ENCODE measurements around the gene STK11IP.

The STK11IP gene

GRCh38 chr2:219608399-219608964, 10.8 kb downstream of the STK11IP start:
- Histone ChIP-seq H3K9ac (ENCODE audit: low read depth in 1 of 2, low read length in 2 of 2) (no peak overlapping the region), H3K27ac (ENCODE audit: low read depth, low read length) (no peak overlapping the region), H3K9me3 (ENCODE audit: control insufficient read depth in 1 of 2, low read length in 2 of 2) (no peaks in the 10 kb centered on the region), H3K27me3 (ENCODE audit: control insufficient read depth in 1 of 2, insufficient read depth in 2 of 2, low read length in 2 of 2) (no peaks in the 10 kb centered on the region), H3K36me3 (ENCODE audit: control insufficient read depth in 1 of 2, insufficient read depth in 2 of 2, low read length in 2 of 2) (peaks cover 34 to 48% of the 10 kb centered on the region in 2 donors), H3K4me1 (ENCODE audit: control insufficient read depth in 1 of 2, insufficient read depth in 2 of 2, low read length in 2 of 2) (no peaks in the 10 kb centered on the region), H3K4me3 (ENCODE audit: low read depth in 1 of 2, low read length in 2 of 2) (no peak overlapping the region)

- Histone ChIP-seq H3K27ac (ENCODE audit: low read depth, low read length) (no peak overlapping the region), H3K9ac (ENCODE audit: low read depth in 1 of 2, low read length in 2 of 2) (no peak overlapping the region), H3K27me3 (ENCODE audit: control insufficient read depth in 1 of 2, insufficient read depth in 2 of 2, low read length in 2 of 2) (no peaks in the 10 kb centered on the region), H3K36me3 (ENCODE audit: control insufficient read depth in 1 of 2, insufficient read depth in 2 of 2, low read length in 2 of 2) (peaks cover 34 to 51% of the 10 kb centered on the region in 2 donors), H3K9me3 (ENCODE audit: control insufficient read depth in 1 of 2, low read length in 2 of 2) (no peaks in the 10 kb centered on the region), H3K4me3 (ENCODE audit: low read depth in 1 of 2, low read length in 2 of 2) (no peak overlapping the region), H3K4me1 (ENCODE audit: control insufficient read depth in 1 of 2, insufficient read depth in 2 of 2, low read length in 2 of 2) (no peaks in the 10 kb centered on the region)
Measured at GRCh38 chr2:219609149-219609750, 11.6 kb downstream of the STK11IP start.

DNA sequence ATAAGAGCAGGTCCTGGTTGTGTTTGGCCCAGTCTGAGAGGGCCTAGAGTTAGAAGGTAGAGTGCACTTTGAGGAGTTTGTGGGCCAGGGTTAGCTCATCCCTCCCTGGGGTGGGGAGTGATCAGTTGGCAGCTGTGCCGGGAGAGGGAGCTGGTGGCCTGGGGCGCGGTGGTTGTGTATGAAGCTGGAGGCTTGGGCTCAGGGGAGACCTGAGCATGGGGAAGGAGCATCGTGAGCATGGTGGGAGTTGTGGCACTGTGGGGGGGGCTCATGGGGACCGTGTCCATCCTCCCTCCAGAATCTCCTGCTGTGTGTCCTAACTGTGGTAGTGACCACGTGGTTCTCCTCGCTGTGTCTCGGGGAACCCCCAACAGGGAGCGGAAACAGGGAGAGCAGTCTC, 13.6 kb downstream of the STK11IP start:
- Histone ChIP-seq H3K36me3 (ENCODE audit: control insufficient read depth in 1 of 2, insufficient read depth in 2 of 2, low read length in 2 of 2) (peaks cover 28 to 58% of the 10 kb centered on the region in 2 donors), H3K27ac (ENCODE audit: low read depth, low read length) (no peak overlapping the region), H3K27me3 (ENCODE audit: control insufficient read depth in 1 of 2, insufficient read depth in 2 of 2, low read length in 2 of 2) (no peaks in the 10 kb centered on the region), H3K4me1 (ENCODE audit: control insufficient read depth in 1 of 2, insufficient read depth in 2 of 2, low read length in 2 of 2) (no peaks in the 10 kb centered on the region), H3K9ac (ENCODE audit: low read depth in 1 of 2, low read length in 2 of 2) (no peak overlapping the region), H3K4me3 (ENCODE audit: low read depth in 1 of 2, low read length in 2 of 2) (no peak overlapping the region), H3K9me3 (ENCODE audit: control insufficient read depth in 1 of 2, low read length in 2 of 2) (no peaks in the 10 kb centered on the region)

DNA sequence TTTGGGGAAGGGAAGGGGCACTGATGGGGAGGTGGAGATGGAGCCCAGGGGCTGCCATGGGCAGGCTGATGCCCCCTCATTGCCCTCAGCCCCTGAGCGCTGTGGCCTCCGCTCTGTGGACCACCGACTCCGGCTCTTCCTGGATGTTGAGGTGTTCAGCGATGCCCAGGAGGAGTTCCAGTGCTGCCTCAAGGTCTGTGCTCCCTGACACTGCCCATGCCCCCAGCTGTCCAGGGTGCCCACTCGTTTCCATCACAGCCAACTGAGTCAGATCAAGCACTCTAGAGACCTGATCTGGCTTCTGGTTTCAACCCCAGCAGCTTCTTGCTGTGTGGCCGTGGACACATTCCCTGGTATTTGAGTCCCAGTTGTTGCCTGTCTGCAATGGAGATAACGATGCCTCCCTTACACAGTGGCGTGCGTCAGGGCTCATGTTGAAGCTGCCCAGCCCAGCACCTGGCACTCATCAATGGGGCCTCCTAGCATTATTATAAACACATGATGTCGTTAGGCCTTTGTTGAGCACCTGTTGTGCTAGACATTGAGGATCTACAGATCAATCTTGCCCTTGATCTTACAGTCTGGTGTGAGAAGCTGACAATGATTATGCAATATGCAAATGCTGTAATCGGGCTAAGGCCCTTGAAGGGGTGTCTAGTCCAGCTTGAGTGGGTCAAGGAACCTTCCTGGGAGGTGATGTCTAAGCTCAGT, 14.4 kb downstream of the STK11IP start:
- H3K4me3 ChIP-seq (ENCODE audit: low read depth in 1 of 2, low read length in 2 of 2): no peak overlapping the region
- no peak overlapping the region for H3K9ac ChIP-seq (ENCODE audit: low read depth in 1 of 2, low read length in 2 of 2)
- no peak overlapping the region for H3K27ac ChIP-seq (ENCODE audit: low read depth, low read length)
- no peaks in the 10 kb centered on the region for H3K9me3 ChIP-seq (ENCODE audit: control insufficient read depth in 1 of 2, low read length in 2 of 2)
- H3K4me1 ChIP-seq (ENCODE audit: control insufficient read depth in 1 of 2, insufficient read depth in 2 of 2, low read length in 2 of 2): no peaks in the 10 kb centered on the region
- H3K27me3 ChIP-seq (ENCODE audit: control insufficient read depth in 1 of 2, insufficient read depth in 2 of 2, low read length in 2 of 2): no peaks in the 10 kb centered on the region
- H3K36me3 ChIP-seq (ENCODE audit: control insufficient read depth in 1 of 2, insufficient read depth in 2 of 2, low read length in 2 of 2): peaks cover 23 to 55% of the 10 kb centered on the region in 2 donors

GRCh38 chr2:219612577-219613286, 15.1 kb downstream of the STK11IP start:
- H3K9me3 ChIP-seq (ENCODE audit: control insufficient read depth in 1 of 2, low read length in 2 of 2): no peaks in the 10 kb centered on the region
- H3K36me3 ChIP-seq (ENCODE audit: control insufficient read depth in 1 of 2, insufficient read depth in 2 of 2, low read length in 2 of 2): peaks cover 23 to 52% of the 10 kb centered on the region in 2 donors
- H3K27ac ChIP-seq (ENCODE audit: low read depth, low read length): no peak overlapping the region
- no peak overlapping the region for H3K9ac ChIP-seq (ENCODE audit: low read depth in 1 of 2, low read length in 2 of 2)
- no peaks in the 10 kb centered on the region for H3K27me3 ChIP-seq (ENCODE audit: control insufficient read depth in 1 of 2, insufficient read depth in 2 of 2, low read length in 2 of 2)
- H3K4me1 ChIP-seq (ENCODE audit: control insufficient read depth in 1 of 2, insufficient read depth in 2 of 2, low read length in 2 of 2): no peaks in the 10 kb centered on the region
- no peak overlapping the region for H3K4me3 ChIP-seq (ENCODE audit: low read depth in 1 of 2, low read length in 2 of 2)

GRCh38 chr2:219613461-219614070, 15.9 kb downstream of the STK11IP start:
- Histone ChIP-seq H3K9ac (ENCODE audit: low read depth in 1 of 2, low read length in 2 of 2) (no peak overlapping the region), H3K27me3 (ENCODE audit: control insufficient read depth in 1 of 2, insufficient read depth in 2 of 2, low read length in 2 of 2) (no peaks in the 10 kb centered on the region), H3K4me1 (ENCODE audit: control insufficient read depth in 1 of 2, insufficient read depth in 2 of 2, low read length in 2 of 2) (no peaks in the 10 kb centered on the region), H3K27ac (ENCODE audit: low read depth, low read length) (no peak overlapping the region), H3K4me3 (ENCODE audit: low read depth in 1 of 2, low read length in 2 of 2) (no peak overlapping the region), H3K9me3 (ENCODE audit: control insufficient read depth in 1 of 2, low read length in 2 of 2) (no peaks in the 10 kb centered on the region), H3K36me3 (ENCODE audit: control insufficient read depth in 1 of 2, insufficient read depth in 2 of 2, low read length in 2 of 2) (peaks cover 19 to 48% of the 10 kb centered on the region in 2 donors)

DNA sequence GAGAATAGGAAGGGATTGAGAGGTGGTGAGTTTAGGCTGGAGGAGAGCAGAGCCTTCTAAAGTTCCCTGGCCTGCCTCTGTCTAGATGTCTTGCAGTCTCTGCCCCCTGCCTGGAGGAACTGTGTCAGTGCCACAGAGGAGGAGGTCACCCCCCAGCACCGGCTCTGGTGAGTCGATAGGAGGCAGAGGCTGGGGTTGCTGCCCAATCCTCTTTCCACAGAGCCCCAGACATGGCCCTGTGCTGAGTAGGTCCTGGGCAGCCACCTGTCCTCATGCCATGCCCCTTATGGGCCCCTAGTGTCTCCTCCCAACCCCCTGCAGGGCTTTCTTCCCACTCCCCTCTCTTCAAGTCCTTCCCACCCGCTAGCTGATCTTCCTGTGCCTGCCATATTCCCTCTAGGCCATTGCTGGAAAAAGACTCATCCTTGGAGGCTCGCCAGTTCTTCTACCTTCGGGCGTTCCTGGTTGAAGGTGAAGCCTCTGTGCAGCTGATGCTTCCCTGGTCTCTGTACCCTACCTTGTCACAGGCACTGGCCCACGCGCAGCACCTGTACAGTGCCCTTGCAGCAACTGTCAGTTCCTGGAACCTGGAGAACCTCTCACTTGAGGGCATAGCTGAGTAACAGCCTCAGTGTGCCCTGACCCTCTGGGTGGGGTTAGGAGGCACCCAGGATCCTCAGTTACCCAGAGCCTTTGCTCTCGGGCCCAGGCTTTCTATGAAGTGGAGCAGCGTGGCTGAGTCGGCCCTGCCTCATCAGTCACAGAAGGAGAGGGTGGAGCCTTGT, 16.6 kb downstream of the STK11IP start:
- H3K27ac ChIP-seq (ENCODE audit: low read depth, low read length): no peak overlapping the region
- H3K36me3 ChIP-seq (ENCODE audit: control insufficient read depth in 1 of 2, insufficient read depth in 2 of 2, low read length in 2 of 2): peaks cover 12 to 43% of the 10 kb centered on the region in 2 donors
- no peak overlapping the region for H3K4me3 ChIP-seq (ENCODE audit: low read depth in 1 of 2, low read length in 2 of 2)
- no peaks in the 10 kb centered on the region for H3K27me3 ChIP-seq (ENCODE audit: control insufficient read depth in 1 of 2, insufficient read depth in 2 of 2, low read length in 2 of 2)
- no peaks in the 10 kb centered on the region for H3K4me1 ChIP-seq (ENCODE audit: control insufficient read depth in 1 of 2, insufficient read depth in 2 of 2, low read length in 2 of 2)
- no peaks in the 10 kb centered on the region for H3K9me3 ChIP-seq (ENCODE audit: control insufficient read depth in 1 of 2, low read length in 2 of 2)
- no peak overlapping the region for H3K9ac ChIP-seq (ENCODE audit: low read depth in 1 of 2, low read length in 2 of 2)

GRCh38 chr2:219615036-219615435, 17.4 kb downstream of the STK11IP start:
- no peak overlapping the region for H3K9ac ChIP-seq (ENCODE audit: low read depth in 1 of 2, low read length in 2 of 2)
- H3K9me3 ChIP-seq (ENCODE audit: control insufficient read depth in 1 of 2, low read length in 2 of 2): no peaks in the 10 kb centered on the region
- H3K27me3 ChIP-seq (ENCODE audit: control insufficient read depth in 1 of 2, insufficient read depth in 2 of 2, low read length in 2 of 2): no peaks in the 10 kb centered on the region
- no peak overlapping the region for H3K27ac ChIP-seq (ENCODE audit: low read depth, low read length)
- no peak overlapping the region for H3K4me3 ChIP-seq (ENCODE audit: low read depth in 1 of 2, low read length in 2 of 2)
- peaks cover 8 to 40% of the 10 kb centered on the region in 2 donors for H3K36me3 ChIP-seq (ENCODE audit: control insufficient read depth in 1 of 2, insufficient read depth in 2 of 2, low read length in 2 of 2)
- H3K4me1 ChIP-seq (ENCODE audit: control insufficient read depth in 1 of 2, insufficient read depth in 2 of 2, low read length in 2 of 2): no peaks in the 10 kb centered on the region

- no peak overlapping the region for H3K27ac ChIP-seq (ENCODE audit: low read depth, low read length)
- H3K36me3 ChIP-seq (ENCODE audit: control insufficient read depth in 1 of 2, insufficient read depth in 2 of 2, low read length in 2 of 2): peaks cover 8 to 37% of the 10 kb centered on the region in 2 donors
- H3K9ac ChIP-seq (ENCODE audit: low read depth in 1 of 2, low read length in 2 of 2): no peak overlapping the region
- no peaks in the 10 kb centered on the region for H3K4me1 ChIP-seq (ENCODE audit: control insufficient read depth in 1 of 2, insufficient read depth in 2 of 2, low read length in 2 of 2)
- H3K9me3 ChIP-seq (ENCODE audit: control insufficient read depth in 1 of 2, low read length in 2 of 2): no peaks in the 10 kb centered on the region
- H3K4me3 ChIP-seq (ENCODE audit: low read depth in 1 of 2, low read length in 2 of 2): no peak overlapping the region
- no peaks in the 10 kb centered on the region for H3K27me3 ChIP-seq (ENCODE audit: control insufficient read depth in 1 of 2, insufficient read depth in 2 of 2, low read length in 2 of 2)
Measured at GRCh38 chr2:219615894-219616293, 18.2 kb downstream of the STK11IP start.
